ENCODE results near the gene ABCC6. TPM values are rescaled to one million over a fixed set of nuclear protein-coding genes. Genes with fewer than 3 reads are reported as not detected.

ABCC6 gene
- total and polyA plus RNA-seq, 2 of the 4 experiments (the other 2 are of a cell fraction), result 0.36 to 1.3 TPM

GRCh38 chr16:16120382-16121184, 102.7 kb downstream of the ABCC6 start:
- H3K9me1 ChIP-seq (ENCODE audit: insufficient read depth, low read length), result peaks cover 8% of the 10 kb centered on the region; the same call in 1 of the 2 replicates
- H3K4me1 ChIP-seq (ENCODE audit: control insufficient read depth, insufficient read depth, low read length), result no peaks in the 10 kb centered on the region
- ChIA-PET POLR2A (ENCODE audit: unreplicated experiment) (no interaction called here), CTCF (interaction anchor here (1.6 kb wide), 1 partner anchor 7 kb away, joined by 5 read pairs; no protein-coding TSS in a partner anchor)
- in situ Hi-C loops (cut with MboI; ENCODE audit: low sequenced_read_pairs) (no loop called here), dilution Hi-C loops (cut with HindIII; ENCODE audit: low sequenced_read_pairs, unreplicated experiment) (no loop called here), intact Hi-C loops (cut with micrococcal nuclease) (no loop called here)
- H3K9me3 ChIP-seq (ENCODE audit: control insufficient read depth, insufficient read depth, low read length), result peaks cover 18% of the 10 kb centered on the region
- WGBS, 2 experiments (ENCODE audit: extremely low coverage in 2 of 2, insufficient read length in 1 of 2), result 82% methylated on average over 8 of the region's 17 CpGs; no CpG with 5 or more reads in 1 of the 2 experiments
- no peak overlapping the region for H3K27ac ChIP-seq (ENCODE audit: insufficient read depth, low read length)
- BruUV-seq (replicated peaks), result no TSS peak
- no peak overlapping the region for H2BK120ac ChIP-seq (ENCODE audit: low read depth, low read length)
- H3K18ac ChIP-seq (ENCODE audit: low read depth, low read length), result no peak overlapping the region
- H3K27me3 ChIP-seq (ENCODE audit: control insufficient read depth, insufficient read depth, low read length), result no peaks in the 10 kb centered on the region
- no peak overlapping the region for H2AFZ ChIP-seq (replicated peaks; ENCODE audit: low read length, poor library complexity)
- no peak overlapping the region for H2BK15ac ChIP-seq (ENCODE audit: low read depth, low read length)
- H4K20me1 ChIP-seq (ENCODE audit: insufficient read depth, low read length), result peaks cover 17% of the 10 kb centered on the region
- H4K8ac ChIP-seq (ENCODE audit: low read depth in 2 of 2, low read length in 2 of 2), result no peak overlapping the region
- H3K9ac ChIP-seq (ENCODE audit: low read depth, low read length), result no peak overlapping the region
- DNase-seq, result peak; percentile 22
- H3K4me2 ChIP-seq (ENCODE audit: low read depth, low read length), result no peak overlapping the region
- H2AK5ac ChIP-seq (ENCODE audit: low read depth, low read length), result no peak overlapping the region
- no peak overlapping the region for H2BK20ac ChIP-seq (ENCODE audit: low read depth, low read length)
- no peak overlapping the region for H4K5ac ChIP-seq (ENCODE audit: low read depth, low read length)
- H3K36me3 ChIP-seq (ENCODE audit: control insufficient read depth, insufficient read depth, low read length), result peaks cover 85% of the 10 kb centered on the region
- no peak overlapping the region for H3K4me3 ChIP-seq (ENCODE audit: insufficient read depth, low read depth, low read length)
- no peak; the same call in none of the 2 replicates for ATAC-seq (ENCODE audit: low read depth)
- H3K56ac ChIP-seq (ENCODE audit: extremely low read depth, insufficient read depth, low read length), result no peak overlapping the region
- no peak overlapping the region for H3K14ac ChIP-seq (replicated peaks; ENCODE audit: low read depth, low read length)
- no peak overlapping the region for H2BK5ac ChIP-seq (ENCODE audit: low read depth, low read length, poor library complexity, severe bottlenecking)
- H3K79me1 ChIP-seq (ENCODE audit: low read depth in 1 of 2, low read length in 2 of 2), result peaks cover 34 to 59% of the 10 kb centered on the region in 2 experiments
- H2AK9ac ChIP-seq (replicated peaks; ENCODE audit: low read depth, low read length, poor library complexity), result no peak overlapping the region
- no peak overlapping the region for H3K23ac ChIP-seq (ENCODE audit: low read depth, low read length)
- H4K91ac ChIP-seq (ENCODE audit: insufficient read depth, low read depth, low read length), result no peak overlapping the region
- H3K4ac ChIP-seq (ENCODE audit: low read depth, low read length), result no peak overlapping the region
- no peak for TF ChIP-seq RAD21 (IDR thresholded peaks at IDR 0.05; ENCODE audit: low read length)
- TF ChIP-seq MAFK (IDR thresholded peaks at IDR 0.05; ENCODE audit: low read depth, low read length), result no peak
- no peak for TF ChIP-seq CHD1 (IDR thresholded peaks at IDR 0.05; ENCODE audit: low read depth, low read length)
- no peak for TF ChIP-seq CTCF (conservative IDR thresholded peaks at IDR 0.05; ENCODE audit: low read depth, low read length)
- no peak for TF ChIP-seq CEBPB (IDR thresholded peaks at IDR 0.05; ENCODE audit: low read depth, low read length)
- TF ChIP-seq USF2 (IDR thresholded peaks at IDR 0.05; ENCODE audit: low read depth, low read length), result no peak
- TF ChIP-seq FOS (IDR thresholded peaks at IDR 0.05; ENCODE audit: low read depth, low read length), result no peak
- TF ChIP-seq RCOR1 (IDR thresholded peaks at IDR 0.05; ENCODE audit: insufficient replicate concordance, low read length), result no peak
- no peak for TF ChIP-seq BHLHE40 (IDR thresholded peaks at IDR 0.05; ENCODE audit: low read depth, low read length)
- TF ChIP-seq RFX5 (IDR thresholded peaks at IDR 0.05; ENCODE audit: low read depth, low read length), result no peak
- TF ChIP-seq POLR2A (IDR thresholded peaks at IDR 0.05; ENCODE audit: low read depth, low read length), result no peak
- TF ChIP-seq ELK1 (IDR thresholded peaks at IDR 0.05; ENCODE audit: borderline replicate concordance, low read depth, low read length), result no peak
- no peak for TF ChIP-seq SMC3 (IDR thresholded peaks at IDR 0.05; ENCODE audit: low read depth, low read length)
- TF ChIP-seq NFE2L2 (IDR thresholded peaks at IDR 0.05; ENCODE audit: low read depth, low read length), result no peak
- no peak for TF ChIP-seq MAZ (IDR thresholded peaks at IDR 0.05; ENCODE audit: borderline replicate concordance, low read depth, low read length)

All from IMR-90 (cell line).